NCI-H1092 (cell line): ENCODE results near the gene UBALD2.

Experiments
- DNase-seq: peaks from one replicate; lab custom pipeline; 2025; lab: John Stamatoyannopoulos, UW

Gene UBALD2

DNA sequence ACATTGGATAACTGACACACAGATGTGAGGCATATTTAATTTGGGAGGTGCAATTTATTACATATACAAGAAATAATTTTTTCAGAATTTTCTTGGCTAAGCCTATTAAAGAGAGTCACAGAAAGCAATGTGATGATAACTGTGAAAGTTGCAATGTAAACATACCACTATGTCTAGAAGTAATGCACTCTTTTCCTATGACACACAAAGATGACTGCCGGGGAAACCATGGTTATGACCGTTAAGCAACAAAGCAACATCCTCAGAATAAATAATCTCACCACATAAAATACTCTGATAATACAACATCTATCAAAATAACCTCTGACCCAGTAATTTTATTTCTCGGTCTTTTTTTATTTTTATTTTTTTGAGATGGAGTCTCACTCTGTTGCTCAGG lies 53.4 kb downstream of the UBALD2 start:
- no peak for DNase-seq
